Peyer's patch (tissue), 4 donors: ENCODE measurements around the gene RAMP3.

Source experiments
- POLR2A ChIP-seq, 2 donors: fragments of 450-650 bp; IDR thresholded peaks; one replicate each; pipeline ENCODE4 v1.5.1; 2017; ENCODE audit warnings: antibody characterized with exemption in 2 of 2, mild to moderate bottlenecking in 2 of 2, moderate library complexity in 2 of 2
- TF ChIP-seq, protein P1 (sequence below), 6 experiments: fragments of 450-650 bp in 4 of 6; fragments of 200-600 bp in 2 of 6; sonication (generic) in 1 of 6; IDR thresholded peaks; one replicate each; pipeline ENCODE4 v1.5.1; 2017 to 2019; ENCODE audit warnings: antibody characterized with exemption in 6 of 6, mild to moderate bottlenecking in 3 of 6, moderate library complexity in 1 of 6

DNA sequence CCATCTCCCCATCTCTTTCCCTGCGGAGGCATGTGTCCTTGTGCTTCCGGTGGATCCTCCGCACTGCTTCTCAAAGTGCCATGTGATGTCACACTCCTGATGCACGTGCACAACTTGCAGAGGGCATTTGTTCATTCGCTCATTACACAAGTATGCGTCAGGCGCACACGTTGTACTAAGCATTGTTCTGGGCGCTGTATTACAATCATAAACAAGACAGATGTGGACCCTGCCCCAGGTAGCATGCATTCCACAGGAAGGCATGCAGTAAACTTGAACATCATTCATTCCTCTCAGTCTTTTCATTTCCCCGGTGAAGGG is 9.0 kb upstream of the RAMP3 start:
- TF ChIP-seq, protein P1, sequence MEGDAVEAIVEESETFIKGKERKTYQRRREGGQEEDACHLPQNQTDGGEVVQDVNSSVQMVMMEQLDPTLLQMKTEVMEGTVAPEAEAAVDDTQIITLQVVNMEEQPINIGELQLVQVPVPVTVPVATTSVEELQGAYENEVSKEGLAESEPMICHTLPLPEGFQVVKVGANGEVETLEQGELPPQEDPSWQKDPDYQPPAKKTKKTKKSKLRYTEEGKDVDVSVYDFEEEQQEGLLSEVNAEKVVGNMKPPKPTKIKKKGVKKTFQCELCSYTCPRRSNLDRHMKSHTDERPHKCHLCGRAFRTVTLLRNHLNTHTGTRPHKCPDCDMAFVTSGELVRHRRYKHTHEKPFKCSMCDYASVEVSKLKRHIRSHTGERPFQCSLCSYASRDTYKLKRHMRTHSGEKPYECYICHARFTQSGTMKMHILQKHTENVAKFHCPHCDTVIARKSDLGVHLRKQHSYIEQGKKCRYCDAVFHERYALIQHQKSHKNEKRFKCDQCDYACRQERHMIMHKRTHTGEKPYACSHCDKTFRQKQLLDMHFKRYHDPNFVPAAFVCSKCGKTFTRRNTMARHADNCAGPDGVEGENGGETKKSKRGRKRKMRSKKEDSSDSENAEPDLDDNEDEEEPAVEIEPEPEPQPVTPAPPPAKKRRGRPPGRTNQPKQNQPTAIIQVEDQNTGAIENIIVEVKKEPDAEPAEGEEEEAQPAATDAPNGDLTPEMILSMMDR (IDR thresholded peaks at IDR 0.05) = no peak
- no peak for TF ChIP-seq POLR2A (IDR thresholded peaks at IDR 0.05)
